Activated gamma-delta T cell (primary cell): Measurements from ENCODE around the gene BCAT1.
"Not testable (repeated sequence)": the region's sequence is repeated elsewhere in the genome, so short reads cannot be mapped to it uniquely, and the experiment has no call there.

Experiments
- DNase-seq: peaks from one replicate; lab custom pipeline; 2025; lab: John Stamatoyannopoulos, UW

BCAT1 gene

GRCh38 chr12:24856541-24856940 lies 92.4 kb downstream of the BCAT1 start:
- DNase-seq: no peak

GRCh38 chr12:24854908-24855307 lies 94.0 kb downstream of the BCAT1 start:
- no peak for DNase-seq

GRCh38 chr12:24854017-24854416 lies 94.9 kb downstream of the BCAT1 start:
- no peak for DNase-seq

- no peak for DNase-seq
Measured at GRCh38 chr12:24853588-24853987, 95.3 kb downstream of the BCAT1 start.

DNA sequence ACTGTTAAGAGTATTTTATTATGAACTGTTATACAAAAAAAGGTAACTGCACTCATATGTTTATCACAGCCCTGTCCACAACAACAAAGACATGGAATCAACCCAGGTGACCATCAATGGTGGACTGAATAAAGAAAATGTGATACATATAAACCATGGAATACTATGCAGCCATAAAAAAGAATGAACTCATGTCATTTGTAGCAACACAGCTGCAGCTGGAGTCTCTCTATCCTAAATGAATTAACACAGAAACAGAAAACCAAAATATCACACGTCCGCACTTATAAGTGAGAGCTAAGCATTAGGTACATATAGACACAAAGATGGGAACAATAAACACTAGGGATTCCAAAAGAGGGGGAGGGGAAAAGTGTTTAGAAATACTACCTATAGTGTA lies 95.8 kb downstream of the BCAT1 start:
- no peak for DNase-seq

DNA sequence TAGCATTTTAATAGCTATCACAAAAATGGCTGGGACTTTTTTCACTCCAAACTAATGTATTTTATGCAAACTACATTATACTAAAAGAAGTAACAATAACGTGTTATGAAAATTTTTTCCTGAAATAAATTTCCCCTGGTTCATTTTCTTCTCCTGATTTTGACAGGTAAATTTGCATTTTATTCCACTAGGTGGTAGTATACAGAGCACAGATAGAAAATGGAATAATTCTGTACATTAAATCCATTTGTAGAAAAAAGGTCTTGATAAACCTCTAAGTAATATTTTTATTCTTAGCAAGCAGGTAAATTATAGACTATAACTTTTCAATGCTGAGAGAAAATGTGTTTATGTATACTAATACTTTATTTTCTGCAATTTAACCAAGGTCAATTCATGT lies 96.5 kb downstream of the BCAT1 start:
- DNase-seq: no peak

DNA sequence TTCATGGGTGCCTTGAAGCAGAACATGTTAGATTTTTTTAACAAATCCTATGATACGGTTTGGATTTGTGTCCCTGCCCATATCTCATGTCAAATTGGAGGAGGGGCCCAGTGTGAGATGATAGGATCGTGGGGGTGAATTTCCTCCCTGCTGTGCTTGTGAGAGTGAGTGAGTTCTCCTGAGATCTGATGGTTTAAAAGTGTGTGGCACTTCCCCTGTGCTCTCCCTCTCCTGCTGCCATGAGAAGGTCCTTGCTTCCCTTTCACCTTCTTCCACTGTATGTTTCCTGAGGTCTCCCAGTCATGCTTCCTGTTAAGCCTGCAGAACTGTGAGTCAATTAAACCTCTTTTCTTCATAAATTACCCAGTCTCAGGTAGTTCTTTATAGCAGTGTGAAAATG lies 97.0 kb downstream of the BCAT1 start:
- DNase-seq: not testable (repeated sequence)

DNA sequence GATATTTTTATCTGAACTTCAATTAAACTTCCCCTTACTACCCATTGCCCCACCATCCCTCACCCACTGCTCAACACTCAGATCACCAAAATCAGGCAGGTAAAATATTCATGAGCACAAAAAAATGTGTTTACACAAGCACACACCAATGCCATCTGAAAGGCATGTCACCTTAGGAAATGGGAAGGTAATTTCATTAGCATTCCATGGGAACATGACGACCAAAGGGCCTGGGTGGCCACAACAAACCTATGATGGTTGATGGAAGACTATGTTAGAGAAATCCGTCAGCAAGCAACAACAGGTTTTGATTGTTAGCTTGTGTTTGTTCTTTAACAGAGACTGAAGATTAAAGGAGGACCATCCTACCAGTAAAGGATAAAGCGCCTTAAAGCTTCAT lies 97.6 kb downstream of the BCAT1 start:
- no peak for DNase-seq

DNA sequence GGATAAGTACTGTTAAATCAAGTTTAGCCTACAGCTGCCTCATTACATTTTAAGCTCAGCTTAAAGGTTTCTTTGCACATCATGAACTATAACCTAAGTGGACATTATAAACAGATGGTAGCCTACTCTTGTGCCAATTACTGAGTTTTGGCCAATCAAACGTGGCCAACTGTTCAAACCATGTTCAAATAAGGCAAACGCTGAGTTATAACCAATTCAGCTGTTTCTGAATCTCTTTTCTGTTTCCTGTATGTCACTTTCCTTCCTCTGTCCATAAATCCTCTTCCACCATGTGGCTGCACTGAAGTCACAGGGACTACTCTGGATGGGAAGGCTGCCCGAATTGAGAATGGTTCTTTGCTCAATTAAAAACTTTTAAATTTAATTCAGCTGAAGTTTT lies 98.4 kb downstream of the BCAT1 start:
- DNase-seq: no peak

DNA sequence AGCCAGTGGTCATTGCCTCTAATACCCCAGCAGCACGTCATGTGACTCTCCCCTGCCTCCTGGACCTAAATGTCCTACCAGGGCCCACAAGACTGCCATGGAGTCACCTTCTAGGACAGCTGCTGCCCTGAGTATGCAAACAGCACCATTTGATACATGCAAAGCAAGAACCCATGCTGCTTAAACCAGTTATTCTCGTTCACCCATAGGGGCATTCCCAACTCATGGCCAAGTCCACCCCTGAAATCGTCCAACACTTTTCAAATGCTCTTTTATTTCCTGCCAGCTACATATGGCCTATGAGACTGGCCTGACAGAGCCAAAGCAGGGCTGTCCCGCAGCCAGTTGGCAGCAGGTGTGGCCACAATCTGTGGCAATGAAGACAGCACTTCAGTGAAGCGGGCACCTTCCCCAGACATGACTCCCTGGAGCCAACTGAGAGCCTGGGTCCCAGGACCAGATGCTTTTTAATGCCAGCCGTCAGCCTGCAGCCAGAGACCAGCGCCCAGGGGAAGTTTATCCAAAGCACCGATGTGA lies 99.9 kb downstream of the BCAT1 start:
- no peak for DNase-seq

DNA sequence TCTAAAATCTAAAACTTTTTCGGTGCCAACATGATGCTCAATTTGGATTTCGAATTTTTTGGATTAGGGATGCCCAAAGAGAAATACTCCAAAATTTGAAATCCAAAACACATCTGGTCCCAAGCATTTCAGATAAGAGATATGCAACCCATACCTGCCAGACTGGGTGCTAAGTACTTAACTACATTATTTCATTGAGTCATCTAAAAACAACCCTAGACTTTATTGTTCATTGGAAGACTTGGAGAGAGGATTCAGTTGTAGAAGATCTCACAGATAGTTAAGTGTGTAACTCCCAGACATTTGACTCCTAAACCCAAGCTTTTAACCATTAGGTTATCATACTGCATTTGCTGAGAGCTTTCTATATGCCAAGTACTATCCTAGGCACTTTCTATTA lies 102.2 kb downstream of the BCAT1 start:
- no peak for DNase-seq

DNA sequence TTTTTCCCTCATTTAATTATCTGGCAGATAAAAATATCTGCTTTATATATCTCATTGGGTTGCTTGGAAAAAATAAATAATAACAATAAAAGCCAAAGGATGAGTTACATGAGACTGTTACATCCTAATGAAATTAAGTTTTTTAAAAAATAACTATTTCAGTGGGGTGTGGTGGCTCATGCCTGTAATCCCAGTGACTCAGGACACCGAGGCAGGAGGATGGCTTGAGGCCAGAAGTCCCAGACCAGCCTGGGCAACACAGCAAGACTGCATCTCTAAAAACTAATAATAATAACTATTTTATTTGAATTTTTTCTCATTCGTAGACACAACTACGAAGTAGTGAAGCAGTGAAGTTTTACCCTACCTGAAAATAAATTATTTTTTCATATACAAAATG lies 103.3 kb downstream of the BCAT1 start:
- DNase-seq: no peak

- no peak for DNase-seq
Measured at GRCh38 chr12:24840046-24840800, 108.7 kb downstream of the BCAT1 start.

- DNase-seq: no peak
Measured at GRCh38 chr12:24839268-24839791, 109.6 kb downstream of the BCAT1 start.

- DNase-seq: no peak
Measured at GRCh38 chr12:24838531-24838950, 110.4 kb downstream of the BCAT1 start.

DNA sequence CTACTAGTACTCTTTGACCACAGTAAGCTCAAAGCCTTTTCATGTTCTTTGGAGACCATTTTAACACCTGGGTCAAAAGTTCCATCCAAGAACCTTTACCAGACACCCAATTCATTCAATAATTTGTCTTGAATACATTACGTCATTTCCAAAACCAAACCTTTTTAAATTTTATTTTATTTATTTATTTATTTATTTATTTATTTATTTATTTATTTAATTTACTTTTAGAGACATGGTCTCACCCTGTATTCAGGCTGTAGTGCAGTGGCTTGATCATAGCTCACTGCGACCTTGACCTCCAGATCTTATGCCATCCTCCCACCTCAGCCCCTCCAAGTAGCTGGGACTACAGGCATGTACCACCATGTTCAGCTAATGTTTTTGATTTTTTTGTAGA lies 113.5 kb downstream of the BCAT1 start:
- no peak for DNase-seq

- no peak for DNase-seq
Measured at GRCh38 chr12:24833513-24833912, 115.4 kb downstream of the BCAT1 start.

DNA sequence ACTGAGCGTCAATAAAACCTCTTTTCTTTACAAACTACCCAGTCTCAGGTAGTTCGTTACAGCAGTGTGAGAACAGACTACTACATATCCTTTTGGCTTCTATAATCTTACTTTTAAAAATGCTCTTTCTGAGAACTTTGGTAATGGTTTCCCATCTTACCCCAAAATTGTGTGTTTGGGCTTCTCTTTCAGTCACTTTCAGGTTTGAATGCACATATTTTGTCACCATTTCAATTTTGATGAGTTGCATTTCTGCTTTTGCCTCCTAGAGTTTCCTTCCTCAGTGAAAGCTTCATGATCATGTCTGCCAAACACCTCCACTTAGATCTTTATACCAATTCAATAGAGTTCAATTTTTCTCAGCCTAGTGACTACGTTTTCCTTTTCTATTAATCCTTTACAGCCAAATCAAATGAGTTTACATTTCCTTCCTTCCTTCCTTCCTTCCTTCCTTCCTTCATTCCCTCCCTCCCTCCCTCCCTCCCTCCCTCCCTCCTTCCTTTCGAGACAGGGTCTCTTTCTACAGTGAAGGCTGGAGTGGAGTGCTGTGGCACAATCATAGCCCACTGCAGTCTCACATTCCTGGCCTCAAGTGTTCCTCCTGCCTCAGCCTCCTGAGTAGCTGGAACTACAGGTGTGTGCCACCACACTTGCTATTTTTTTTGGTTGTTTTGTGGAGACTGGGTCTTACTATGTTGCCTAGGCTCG lies 124.9 kb downstream of the BCAT1 start:
- DNase-seq: no peak

- DNase-seq: no peak
Measured at GRCh38 chr12:24822121-24822899, 126.6 kb downstream of the BCAT1 start.

DNA sequence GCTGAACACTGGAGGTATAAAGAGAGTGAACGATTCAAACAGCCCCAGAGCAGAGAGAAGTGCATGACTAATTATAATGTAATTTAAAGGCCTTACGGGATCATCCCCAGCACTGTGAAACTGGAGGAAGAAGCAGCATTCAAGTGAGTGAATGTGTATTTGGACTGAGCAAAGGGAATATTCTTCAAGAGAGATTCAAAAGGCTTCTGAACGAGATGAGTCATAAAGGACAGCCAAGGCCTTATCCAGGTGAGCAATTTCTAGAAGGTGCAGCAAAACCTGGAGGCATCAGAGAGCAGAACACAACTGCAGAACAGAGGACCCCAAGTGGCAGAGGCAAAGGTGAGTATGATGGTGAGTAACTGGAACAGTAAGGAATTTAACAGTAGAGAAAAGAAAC lies 127.2 kb downstream of the BCAT1 start:
- DNase-seq: no peak

DNA sequence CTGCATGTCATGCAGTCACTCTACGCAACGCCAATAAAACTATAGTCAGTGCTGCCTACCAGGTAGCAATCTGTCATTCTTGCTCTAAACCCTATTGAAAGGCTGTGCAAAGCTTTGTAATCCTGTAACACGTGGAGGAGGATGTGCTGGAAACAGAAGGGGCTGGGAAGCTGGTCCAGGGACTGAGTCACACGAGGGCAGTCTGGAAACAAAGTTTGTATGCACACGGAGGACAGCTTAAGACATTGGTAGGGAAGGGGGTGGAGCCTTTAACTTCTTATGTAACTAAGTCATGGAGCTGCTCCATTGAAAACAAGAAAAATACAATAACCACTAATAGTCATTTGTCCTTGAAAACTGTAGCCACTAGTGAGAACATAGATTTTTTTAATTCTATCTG lies 128.0 kb downstream of the BCAT1 start:
- no peak for DNase-seq

GRCh38 chr12:24818351-24818750 lies 130.6 kb downstream of the BCAT1 start:
- no peak for DNase-seq

GRCh38 chr12:24815114-24815423 lies 133.8 kb downstream of the BCAT1 start:
- no peak for DNase-seq
